ENCODE results near the gene EPS15.

DNA sequence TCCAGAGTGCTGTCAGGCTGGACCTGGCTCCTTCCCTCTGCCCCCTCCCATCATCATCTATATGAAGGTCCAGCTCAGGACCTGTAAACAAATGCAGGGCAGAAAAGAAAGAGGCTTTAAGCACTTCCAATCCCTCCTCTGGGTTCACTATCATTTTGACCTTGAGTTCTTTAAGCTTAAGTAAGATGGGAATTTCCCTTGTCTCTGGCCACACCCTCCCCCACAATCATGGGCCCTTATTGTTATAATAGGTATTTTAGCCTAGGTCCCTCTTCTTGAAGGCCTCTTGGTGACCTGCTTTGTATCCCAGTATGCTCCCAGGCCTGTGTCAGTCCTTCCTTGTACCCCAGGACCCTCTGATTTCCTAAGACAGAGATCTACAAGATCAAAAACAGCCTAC, 45.1 kb upstream of the EPS15 start:
- TF ChIP-seq, protein P1, sequence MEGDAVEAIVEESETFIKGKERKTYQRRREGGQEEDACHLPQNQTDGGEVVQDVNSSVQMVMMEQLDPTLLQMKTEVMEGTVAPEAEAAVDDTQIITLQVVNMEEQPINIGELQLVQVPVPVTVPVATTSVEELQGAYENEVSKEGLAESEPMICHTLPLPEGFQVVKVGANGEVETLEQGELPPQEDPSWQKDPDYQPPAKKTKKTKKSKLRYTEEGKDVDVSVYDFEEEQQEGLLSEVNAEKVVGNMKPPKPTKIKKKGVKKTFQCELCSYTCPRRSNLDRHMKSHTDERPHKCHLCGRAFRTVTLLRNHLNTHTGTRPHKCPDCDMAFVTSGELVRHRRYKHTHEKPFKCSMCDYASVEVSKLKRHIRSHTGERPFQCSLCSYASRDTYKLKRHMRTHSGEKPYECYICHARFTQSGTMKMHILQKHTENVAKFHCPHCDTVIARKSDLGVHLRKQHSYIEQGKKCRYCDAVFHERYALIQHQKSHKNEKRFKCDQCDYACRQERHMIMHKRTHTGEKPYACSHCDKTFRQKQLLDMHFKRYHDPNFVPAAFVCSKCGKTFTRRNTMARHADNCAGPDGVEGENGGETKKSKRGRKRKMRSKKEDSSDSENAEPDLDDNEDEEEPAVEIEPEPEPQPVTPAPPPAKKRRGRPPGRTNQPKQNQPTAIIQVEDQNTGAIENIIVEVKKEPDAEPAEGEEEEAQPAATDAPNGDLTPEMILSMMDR (IDR thresholded peaks at IDR 0.05), result no peak
- TF ChIP-seq, protein P2, sequence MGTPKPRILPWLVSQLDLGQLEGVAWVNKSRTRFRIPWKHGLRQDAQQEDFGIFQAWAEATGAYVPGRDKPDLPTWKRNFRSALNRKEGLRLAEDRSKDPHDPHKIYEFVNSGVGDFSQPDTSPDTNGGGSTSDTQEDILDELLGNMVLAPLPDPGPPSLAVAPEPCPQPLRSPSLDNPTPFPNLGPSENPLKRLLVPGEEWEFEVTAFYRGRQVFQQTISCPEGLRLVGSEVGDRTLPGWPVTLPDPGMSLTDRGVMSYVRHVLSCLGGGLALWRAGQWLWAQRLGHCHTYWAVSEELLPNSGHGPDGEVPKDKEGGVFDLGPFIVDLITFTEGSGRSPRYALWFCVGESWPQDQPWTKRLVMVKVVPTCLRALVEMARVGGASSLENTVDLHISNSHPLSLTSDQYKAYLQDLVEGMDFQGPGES (IDR thresholded peaks at IDR 0.05; ENCODE audit: low read depth, low read length), result no peak
- TF ChIP-seq RAD21 (IDR thresholded peaks at IDR 0.05; ENCODE audit: low read length), result no peak
- no peak for TF ChIP-seq EP300 (IDR thresholded peaks at IDR 0.05; ENCODE audit: borderline replicate concordance in 1 of 2, low read depth in 1 of 2, low read length in 1 of 2)
- TF ChIP-seq, protein P3, sequence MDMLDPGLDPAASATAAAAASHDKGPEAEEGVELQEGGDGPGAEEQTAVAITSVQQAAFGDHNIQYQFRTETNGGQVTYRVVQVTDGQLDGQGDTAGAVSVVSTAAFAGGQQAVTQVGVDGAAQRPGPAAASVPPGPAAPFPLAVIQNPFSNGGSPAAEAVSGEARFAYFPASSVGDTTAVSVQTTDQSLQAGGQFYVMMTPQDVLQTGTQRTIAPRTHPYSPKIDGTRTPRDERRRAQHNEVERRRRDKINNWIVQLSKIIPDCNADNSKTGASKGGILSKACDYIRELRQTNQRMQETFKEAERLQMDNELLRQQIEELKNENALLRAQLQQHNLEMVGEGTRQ (IDR thresholded peaks at IDR 0.05; ENCODE audit: borderline replicate concordance, low read depth, low read length), result no peak
- no peak for TF ChIP-seq YY1 (IDR thresholded peaks at IDR 0.05; ENCODE audit: low read depth)
- no peak for TF ChIP-seq FOXM1 (IDR thresholded peaks at IDR 0.05; ENCODE audit: low read depth)
- TF ChIP-seq, protein P4, sequence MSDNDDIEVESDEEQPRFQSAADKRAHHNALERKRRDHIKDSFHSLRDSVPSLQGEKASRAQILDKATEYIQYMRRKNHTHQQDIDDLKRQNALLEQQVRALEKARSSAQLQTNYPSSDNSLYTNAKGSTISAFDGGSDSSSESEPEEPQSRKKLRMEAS (IDR thresholded peaks at IDR 0.05; ENCODE audit: low read depth), result no peak
- no peak for TF ChIP-seq SIN3A (IDR thresholded peaks at IDR 0.05; ENCODE audit: borderline replicate concordance, low read depth, low read length)
- TF ChIP-seq, protein P5, sequence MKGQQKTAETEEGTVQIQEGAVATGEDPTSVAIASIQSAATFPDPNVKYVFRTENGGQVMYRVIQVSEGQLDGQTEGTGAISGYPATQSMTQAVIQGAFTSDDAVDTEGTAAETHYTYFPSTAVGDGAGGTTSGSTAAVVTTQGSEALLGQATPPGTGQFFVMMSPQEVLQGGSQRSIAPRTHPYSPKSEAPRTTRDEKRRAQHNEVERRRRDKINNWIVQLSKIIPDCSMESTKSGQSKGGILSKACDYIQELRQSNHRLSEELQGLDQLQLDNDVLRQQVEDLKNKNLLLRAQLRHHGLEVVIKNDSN (IDR thresholded peaks at IDR 0.05; ENCODE audit: borderline replicate concordance, low read depth), result no peak
- TF ChIP-seq MEF2A (IDR thresholded peaks at IDR 0.05; ENCODE audit: borderline replicate concordance, low read depth), result no peak

Data from SK-N-SH (cell line).